ENCODE measurements around the gene MLYCD. TPM values are rescaled to one million over a fixed set of nuclear protein-coding genes. Genes with fewer than 3 reads are reported as not detected.

Gene MLYCD
- total and polyA plus RNA-seq, 4 donors, result 3.7 to 24.4 (median 7.5) TPM

GRCh38 chr16:83936581-83937165 is 37.8 kb downstream of the MLYCD start:
- H3K27me3 ChIP-seq (ENCODE audit: control insufficient read depth in 4 of 4, insufficient read depth in 4 of 4, low read length in 3 of 4), result no peaks in the 10 kb centered on the region
- no peak overlapping the region for H3K4me3 ChIP-seq (ENCODE audit: low read depth in 1 of 3, low read length in 3 of 3)
- no peak overlapping the region for H3K9ac ChIP-seq (ENCODE audit: low read depth in 1 of 2, low read length in 2 of 2)
- TF ChIP-seq FOXA2 (IDR thresholded peaks at IDR 0.05) (no peak), ATF3 (IDR thresholded peaks at IDR 0.05) (no peak), GABPA (IDR thresholded peaks at IDR 0.05 in 1 of 2, conservative IDR thresholded peaks at IDR 0.05 in 1 of 2) (no peak), YY1 (IDR thresholded peaks at IDR 0.05) (no peak), EGR1 (IDR thresholded peaks at IDR 0.05; ENCODE audit: low read depth in 2 of 2) (no peak), FOXA1 (IDR thresholded peaks at IDR 0.05) (no peak), SP1 (IDR thresholded peaks at IDR 0.05) (no peak), NR2F2 (IDR thresholded peaks at IDR 0.05) (no peak)
- TF ChIP-seq, protein P1, sequence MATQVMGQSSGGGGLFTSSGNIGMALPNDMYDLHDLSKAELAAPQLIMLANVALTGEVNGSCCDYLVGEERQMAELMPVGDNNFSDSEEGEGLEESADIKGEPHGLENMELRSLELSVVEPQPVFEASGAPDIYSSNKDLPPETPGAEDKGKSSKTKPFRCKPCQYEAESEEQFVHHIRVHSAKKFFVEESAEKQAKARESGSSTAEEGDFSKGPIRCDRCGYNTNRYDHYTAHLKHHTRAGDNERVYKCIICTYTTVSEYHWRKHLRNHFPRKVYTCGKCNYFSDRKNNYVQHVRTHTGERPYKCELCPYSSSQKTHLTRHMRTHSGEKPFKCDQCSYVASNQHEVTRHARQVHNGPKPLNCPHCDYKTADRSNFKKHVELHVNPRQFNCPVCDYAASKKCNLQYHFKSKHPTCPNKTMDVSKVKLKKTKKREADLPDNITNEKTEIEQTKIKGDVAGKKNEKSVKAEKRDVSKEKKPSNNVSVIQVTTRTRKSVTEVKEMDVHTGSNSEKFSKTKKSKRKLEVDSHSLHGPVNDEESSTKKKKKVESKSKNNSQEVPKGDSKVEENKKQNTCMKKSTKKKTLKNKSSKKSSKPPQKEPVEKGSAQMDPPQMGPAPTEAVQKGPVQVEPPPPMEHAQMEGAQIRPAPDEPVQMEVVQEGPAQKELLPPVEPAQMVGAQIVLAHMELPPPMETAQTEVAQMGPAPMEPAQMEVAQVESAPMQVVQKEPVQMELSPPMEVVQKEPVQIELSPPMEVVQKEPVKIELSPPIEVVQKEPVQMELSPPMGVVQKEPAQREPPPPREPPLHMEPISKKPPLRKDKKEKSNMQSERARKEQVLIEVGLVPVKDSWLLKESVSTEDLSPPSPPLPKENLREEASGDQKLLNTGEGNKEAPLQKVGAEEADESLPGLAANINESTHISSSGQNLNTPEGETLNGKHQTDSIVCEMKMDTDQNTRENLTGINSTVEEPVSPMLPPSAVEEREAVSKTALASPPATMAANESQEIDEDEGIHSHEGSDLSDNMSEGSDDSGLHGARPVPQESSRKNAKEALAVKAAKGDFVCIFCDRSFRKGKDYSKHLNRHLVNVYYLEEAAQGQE (IDR thresholded peaks at IDR 0.05), result no peak
- WGBS, result 92% methylated on average over 19 of the region's 19 CpGs
- DNase-seq (ENCODE audit: low spot score), result no peak
- no peaks in the 10 kb centered on the region for H3K9me3 ChIP-seq (ENCODE audit: control insufficient read depth in 4 of 4, low read length in 3 of 4)
- no peak overlapping the region for H3K27ac ChIP-seq (ENCODE audit: low read depth in 1 of 2, low read length in 2 of 2)
- H3K36me3 ChIP-seq (ENCODE audit: control insufficient read depth in 4 of 4, insufficient read depth in 3 of 4, low read depth in 1 of 4, low read length in 3 of 4), result peaks cover 0 to 5% (median 0%) of the 10 kb centered on the region in 4 donors
- peaks cover 4 to 20% (median 11%) of the 10 kb centered on the region in 4 donors for H3K4me1 ChIP-seq (ENCODE audit: control insufficient read depth in 4 of 4, insufficient read depth in 4 of 4, low read length in 3 of 4)

GRCh38 chr16:83937267-83937666 is 38.4 kb downstream of the MLYCD start:
- no peak overlapping the region for H3K9ac ChIP-seq (ENCODE audit: low read depth in 1 of 2, low read length in 2 of 2)
- no peak overlapping the region for H3K27ac ChIP-seq (ENCODE audit: low read depth in 1 of 2, low read length in 2 of 2)
- no peaks in the 10 kb centered on the region for H3K9me3 ChIP-seq (ENCODE audit: control insufficient read depth in 4 of 4, low read length in 3 of 4)
- H3K4me3 ChIP-seq (ENCODE audit: low read depth in 1 of 3, low read length in 3 of 3), result no peak overlapping the region
- H3K27me3 ChIP-seq (ENCODE audit: control insufficient read depth in 4 of 4, insufficient read depth in 4 of 4, low read length in 3 of 4), result no peaks in the 10 kb centered on the region
- no peak for DNase-seq (ENCODE audit: low spot score)
- WGBS, result 91% methylated on average over 2 of the region's 2 CpGs
- TF ChIP-seq ZBTB33 (IDR thresholded peaks at IDR 0.05) (no peak), HNF4G (IDR thresholded peaks at IDR 0.05) (no peak)
- peaks cover 0 to 5% (median 0%) of the 10 kb centered on the region in 4 donors for H3K36me3 ChIP-seq (ENCODE audit: control insufficient read depth in 4 of 4, insufficient read depth in 3 of 4, low read depth in 1 of 4, low read length in 3 of 4)
- H3K4me1 ChIP-seq (ENCODE audit: control insufficient read depth in 4 of 4, insufficient read depth in 4 of 4, low read length in 3 of 4), result peaks cover 7 to 24% (median 16%) of the 10 kb centered on the region in 4 donors

All from liver (tissue), 9 donors.